Non-pigmented ciliary epithelial cell (primary cell): ENCODE results near the gene PNMA1.
A peak's percentile ranks its signal among the peaks of the same experiment; 100 is the strongest.

Experiments used
- DNase-seq: peaks from one replicate; pipeline ENCODE4 v3.0.0-alpha.2; 2010; ENCODE audit warnings: low read depth

Gene PNMA1

GRCh38 chr14:73736842-73737241 lies 22.7 kb upstream of the PNMA1 start:
- DNase-seq: no peak

GRCh38 chr14:73732006-73732405 lies 17.8 kb upstream of the PNMA1 start:
- no peak for DNase-seq

- DNase-seq: no peak
Observed at GRCh38 chr14:73731111-73731510, 16.9 kb upstream of the PNMA1 start.

GRCh38 chr14:73729556-73730265 lies 15.5 kb upstream of the PNMA1 start:
- no peak for DNase-seq

- DNase-seq: no peak
Observed at GRCh38 chr14:73728717-73729330, 14.6 kb upstream of the PNMA1 start.

GRCh38 chr14:73727166-73727565 lies 13.0 kb upstream of the PNMA1 start:
- DNase-seq: no peak

- no peak for DNase-seq
Observed at GRCh38 chr14:73726025-73726961, 12.1 kb upstream of the PNMA1 start.

GRCh38 chr14:73725116-73726024 lies 11.2 kb upstream of the PNMA1 start:
- no peak for DNase-seq

GRCh38 chr14:73724696-73725095 lies 10.5 kb upstream of the PNMA1 start:
- DNase-seq: no peak

- DNase-seq: peak; percentile 82
Observed at GRCh38 chr14:73723797-73724661, 9.8 kb upstream of the PNMA1 start.

GRCh38 chr14:73723406-73723796 lies 9.2 kb upstream of the PNMA1 start:
- DNase-seq: no peak

GRCh38 chr14:73722581-73722980 lies 8.4 kb upstream of the PNMA1 start:
- no peak for DNase-seq

- no peak for DNase-seq
Observed at GRCh38 chr14:73721101-73721821, 7.1 kb upstream of the PNMA1 start.

GRCh38 chr14:73720636-73721035 lies 6.5 kb upstream of the PNMA1 start:
- no peak for DNase-seq

- no peak for DNase-seq
Observed at GRCh38 chr14:73719791-73720190, 5.6 kb upstream of the PNMA1 start.

GRCh38 chr14:73719361-73719760 lies 5.2 kb upstream of the PNMA1 start:
- DNase-seq: no peak

- DNase-seq: no peak
Observed at GRCh38 chr14:73718418-73719251, 4.5 kb upstream of the PNMA1 start.

- DNase-seq: no peak
Observed at GRCh38 chr14:73717711-73718417, 3.7 kb upstream of the PNMA1 start.

GRCh38 chr14:73717266-73717665 lies 3.1 kb upstream of the PNMA1 start:
- no peak for DNase-seq
